HepG2 (cell line): Measurements from ENCODE around the gene B3GAT3. TPM values are rescaled to one million over a fixed set of nuclear protein-coding genes. Genes with fewer than 3 reads are reported as not detected.

Experiments used
- ATAC-seq: fragments of 200-7000 bp; cut with Tn5 transposase; 3 replicates; pipeline ENCODE4 v1.9.1; 2020; ENCODE audit warnings: mild to moderate bottlenecking, moderate library complexity
- BruUV-seq: library from RNA; stranded (reverse); fragments of 400-500 nt; replicated peaks from 2 replicates; lab custom pipeline; 2021; lab: Mats Ljungman, UMichigan
- CTCF ChIA-PET: fragments of 300-600 bp; formaldehyde crosslinking; extraction: SDS; loops from one replicate; lab custom pipeline; 2021; ENCODE audit warnings: low total read pairs, inconsistent platforms, low intra/inter-chr PET ratio; lab: Yijun Ruan, JAX
- POLR2A ChIA-PET: fragments of 350-600 bp; sonication (Branson Sonifier 250); formaldehyde crosslinking; loops from one replicate; lab custom pipeline; 2020; ENCODE audit warnings: antibody characterized with exemption, inconsistent platforms; lab: Yijun Ruan, JAX
- DNase-seq: peaks from one replicate; pipeline ENCODE4 v3.0.0-alpha.2; 2015; ENCODE audit warnings: low spot score
- FAIRE-seq: peaks from 3 replicates; lab custom pipeline; 2011; peaks lifted over from hg19 to GRCh38; lab: Jason Lieb, UNC
- H2AFZ ChIP-seq: one replicate; pipeline ENCODE4 v1.6.1; 2011; ENCODE audit warnings: low read length, inconsistent platforms
- H3K27ac ChIP-seq: fragments of 300-600 bp; 3 replicates; pipeline ENCODE4 v1.8.0; 2011; ENCODE audit warnings: mixed run types, mild to moderate bottlenecking, mixed read lengths, low read length, inconsistent platforms; ENCODE audit not compliant: insufficient read depth; ENCODE audit errors: extremely low read length
- H3K27me3 ChIP-seq, 2 experiments: fragments of 200-600 bp in 1 of 2; 2 replicates in 1 of 2; 3 replicates in 1 of 2; pipeline versions ENCODE4 v1.6.0 to v1.8.0; 2011; ENCODE audit warnings: low read length in 2 of 2, mild to moderate bottlenecking in 2 of 2, moderate library complexity in 2 of 2, inconsistent platforms in 1 of 2; ENCODE audit not compliant: insufficient read depth in 2 of 2, control insufficient read depth in 1 of 2
- H3K36me3 ChIP-seq, 2 experiments: fragments of 200-600 bp in 1 of 2; replicated peaks in 1 of 2; 2 replicates in 1 of 2; 3 replicates in 1 of 2; pipeline versions ENCODE4 v1.5.1 to v1.8.0; 2011; ENCODE audit warnings: low read length in 2 of 2, inconsistent platforms in 1 of 2; ENCODE audit not compliant: insufficient read depth in 2 of 2, control insufficient read depth in 1 of 2
- H3K4me1 ChIP-seq: 2 replicates; pipeline ENCODE4 v1.5.1; 2012; ENCODE audit warnings: low read length, inconsistent platforms; ENCODE audit not compliant: insufficient read depth
- H3K4me2 ChIP-seq: 2 replicates; pipeline ENCODE4 v1.6.0; 2011; ENCODE audit warnings: low read depth, low read length, inconsistent platforms
- H3K4me3 ChIP-seq, 3 experiments: fragments of 200-600 bp in 1 of 3; sonication (generic), shearing (Covaris generic) in 1 of 3; replicated peaks in 1 of 3; 2 replicates each; pipeline ENCODE4 v1.5.1; 2011 to 2016; ENCODE audit warnings: low read length in 3 of 3, inconsistent platforms in 2 of 3, low read depth in 2 of 3, mild to moderate bottlenecking in 2 of 3, control low read depth in 1 of 3, mixed read lengths in 1 of 3; ENCODE audit not compliant: insufficient read depth in 1 of 3
- H3K79me2 ChIP-seq: one replicate; pipeline ENCODE4 v1.6.1; 2011; ENCODE audit warnings: low read length, inconsistent platforms; ENCODE audit not compliant: insufficient read depth
- H3K9ac ChIP-seq: 2 replicates; pipeline ENCODE4 v1.6.0; 2011; ENCODE audit warnings: mild to moderate bottlenecking, low read depth, low read length, inconsistent platforms; ENCODE audit not compliant: insufficient read depth
- H3K9me3 ChIP-seq: 2 replicates; pipeline ENCODE4 v1.5.1; 2012; ENCODE audit warnings: mild to moderate bottlenecking, low read length
- H4K20me1 ChIP-seq: 2 replicates; pipeline ENCODE4 v1.6.0; 2011; ENCODE audit warnings: inconsistent platforms, mild to moderate bottlenecking, low read length, moderate library complexity; ENCODE audit not compliant: insufficient read depth
- NFAT5 ChIP-seq: sonication (generic); formaldehyde crosslinking; IDR thresholded peaks from 2 replicates; pipeline ENCODE4 v1.4.0; 2020; ENCODE audit warnings: missing genetic modification reagents
- REL ChIP-seq: sonication (generic); formaldehyde crosslinking; conservative IDR thresholded peaks from 2 replicates; pipeline ENCODE4 v1.8.0; 2022; ENCODE audit warnings: mild to moderate bottlenecking, missing genetic modification reagents, moderate library complexity
- SATB2 ChIP-seq: sonication (generic); formaldehyde crosslinking; IDR thresholded peaks from 2 replicates; pipeline ENCODE4 v1.5.0; 2020; ENCODE audit warnings: missing genetic modification reagents
- SMARCC2 ChIP-seq: fragments of 450-650 bp; IDR thresholded peaks from 2 replicates; pipeline ENCODE4 v1.6.1; 2017; ENCODE audit warnings: antibody characterized with exemption, mild to moderate bottlenecking
- ZMAT3 ChIP-seq: sonication (generic); formaldehyde crosslinking; conservative IDR thresholded peaks from 2 replicates; pipeline ENCODE4 v1.7.0; 2021; ENCODE audit warnings: missing genetic modification reagents
- ZNF17 ChIP-seq: sonication (generic); formaldehyde crosslinking; IDR thresholded peaks from 2 replicates; pipeline ENCODE4 v1.5.0; 2020; ENCODE audit warnings: mild to moderate bottlenecking, missing genetic modification reagents
- ZNF329 ChIP-seq: sonication (generic); formaldehyde crosslinking; IDR thresholded peaks from 2 replicates; pipeline ENCODE4 v1.9.0; 2021; ENCODE audit warnings: low read depth, mild to moderate bottlenecking, missing genetic modification reagents
- ZNF333 ChIP-seq: sonication (generic); formaldehyde crosslinking; IDR thresholded peaks from 2 replicates; pipeline ENCODE4 v1.4.0; 2020; ENCODE audit warnings: mild to moderate bottlenecking, missing genetic modification reagents, borderline replicate concordance
- ZNF572 ChIP-seq: sonication (generic); formaldehyde crosslinking; IDR thresholded peaks from 2 replicates; pipeline ENCODE4 v1.5.1; 2020; ENCODE audit warnings: mild to moderate bottlenecking, missing genetic modification reagents
- ZNF616 ChIP-seq: sonication (generic); formaldehyde crosslinking; IDR thresholded peaks from 2 replicates; pipeline ENCODE4 v1.5.0; 2020; ENCODE audit warnings: low read depth, mild to moderate bottlenecking, missing genetic modification reagents
- ZNF776 ChIP-seq: sonication (generic); formaldehyde crosslinking; IDR thresholded peaks from 2 replicates; pipeline ENCODE4 v1.4.0; 2020; ENCODE audit warnings: mild to moderate bottlenecking, missing genetic modification reagents
- ZNF879 ChIP-seq: sonication (generic); formaldehyde crosslinking; IDR thresholded peaks from 2 replicates; pipeline ENCODE4 v1.8.1; 2023; ENCODE audit warnings: missing genetic modification reagents
- WGBS: methylation state at CpG from one replicate; pipeline ENCODE4 v1.1.6; 2017; ENCODE audit warnings: low lambda C conversion rate; 5-methylcytosine and 5-hydroxymethylcytosine counted together
- in situ Hi-C: cut with HindIII; loops from 2 replicates; pipeline ENCODE4 v1.10.0; 2017; ENCODE audit warnings: low pct_unique_long_range_greater_than_20kb; ENCODE audit not compliant: extremely low pct_ligation_motif_present
- intact Hi-C: fragments of 100-400 bp; cut with micrococcal nuclease; formaldehyde crosslinking; loops from one replicate; pipeline ENCODE4 v1.10.0; 2022; ENCODE audit not compliant: unreplicated experiment
- polyA plus RNA-seq, 8 experiments: library from polyadenylated mRNA; depleted of rRNA in 3 of 8; stranded (reverse) in 7 of 8; unstranded in 1 of 8; fragments of >200 nt; fragmentation: Illumina TruSeq in 4 of 8; extraction: Trizol in 4 of 8; gene quantifications; 2 replicates each; pipeline versions ENCODE4 v1.2.1 to v1.2.3, GENCODE V29; 2011 to 2016; ENCODE audit warnings: low read depth in 4 of 8, missing spikeins in 1 of 8, mixed read lengths in 1 of 8; ENCODE audit not compliant: insufficient read depth in 1 of 8
- total RNA-seq, 5 experiments: library from RNA; depleted of rRNA; stranded (reverse); fragments of >200 nt; fragmentation: Illumina TruSeq; extraction: Trizol; gene quantifications; 2 replicates each; pipeline ENCODE4 v1.2.3, GENCODE V29; 2016; ENCODE audit warnings: low read depth in 1 of 5
- TF ChIP-seq, protein P1 (sequence below): sonication (generic); formaldehyde crosslinking; IDR thresholded peaks from 2 replicates; pipeline ENCODE4 v1.8.1; 2023; ENCODE audit warnings: missing genetic modification reagents, mild to moderate bottlenecking, borderline replicate concordance
- TF ChIP-seq, protein P2 (sequence below): sonication (generic); formaldehyde crosslinking; IDR thresholded peaks from 2 replicates; pipeline ENCODE4 v1.5.1; 2020; ENCODE audit warnings: mild to moderate bottlenecking, missing genetic modification reagents, moderate library complexity
- TF ChIP-seq, protein P3 (sequence below): sonication (generic); formaldehyde crosslinking; IDR thresholded peaks from 2 replicates; pipeline ENCODE4 v1.4.0; 2020; ENCODE audit warnings: mild to moderate bottlenecking, missing genetic modification reagents

Gene B3GAT3
- total and polyA plus RNA-seq, 2 of the 13 experiments (the other 11 are each of a cell fraction or from before 2014, with no cell fraction given) = 21.3 to 26.1 TPM

GRCh38 chr11:62601122-62601371, 20.7 kb downstream of the B3GAT3 start:
- ATAC-seq = peak; percentile 39
- FAIRE-seq = no peak
- peaks cover 39% of the 10 kb centered on the region for H3K4me1 ChIP-seq
- BruUV-seq = no TSS peak
- intact Hi-C loops = no loop called here
- H3K79me2 ChIP-seq = peaks cover 33% of the 10 kb centered on the region
- peak overlapping the region; percentile 99 for H3K9ac ChIP-seq
- 0% methylated on average over 1 of the region's 30 CpGs for WGBS
- peaks cover 12 to 26% of the 10 kb centered on the region in 2 experiments; a peak in 4 of 5 replicates for H3K36me3 ChIP-seq
- no peaks in the 10 kb centered on the region; a peak in 1 of 5 replicates for H3K27me3 ChIP-seq
- ChIA-PET POLR2A (interaction anchor here (1.0 to 3.8 kb wide), 21 partner anchors 9 to 280 kb away, joined by 3 to 137 read pairs (median 6); partner anchors contain the start of genes AHNAK, B3GAT3, C11orf98 and CSKMT), CTCF (no interaction called here)
- DNase-seq = no peak
- no peak overlapping the region for H2AFZ ChIP-seq
- no peaks in the 10 kb centered on the region for H3K9me3 ChIP-seq
- no peaks in the 10 kb centered on the region for H4K20me1 ChIP-seq
- peak overlapping the region; percentile 88 for H3K27ac ChIP-seq
- in situ Hi-C loops = no loop called here
- H3K4me3 ChIP-seq = peak overlapping the region; percentile 91 to 94 (median 94)
- peak overlapping the region; percentile 97 for H3K4me2 ChIP-seq
- TF ChIP-seq, protein P1, sequence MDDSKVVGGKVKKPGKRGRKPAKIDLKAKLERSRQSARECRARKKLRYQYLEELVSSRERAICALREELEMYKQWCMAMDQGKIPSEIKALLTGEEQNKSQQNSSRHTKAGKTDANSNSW = peak; percentile 65
- TF ChIP-seq SATB2 (peak; percentile 37; the same call in 1 of the 2 replicates), REL (peak; percentile 87; the same call in 1 of the 2 replicates), ZNF572 (no peak), SMARCC2 (no peak), NFAT5 (CRISPR knock-in tag) (peak; percentile 53; the same call in 1 of the 2 replicates), ZNF616 (CRISPR knock-in tag) (peak; percentile 27; the same call in 1 of the 2 replicates), ZNF17 (CRISPR knock-in tag) (0 out of 2 replicates have a peak, but pooled peaks have one; percentile 56), ZNF879 (CRISPR knock-in tag) (0 out of 2 replicates have a peak, but pooled peaks have one; percentile 93), ZNF329 (CRISPR knock-in tag) (no peak), ZMAT3 (CRISPR knock-in tag) (0 out of 2 replicates have a peak, but pooled peaks have one; percentile 49), ZNF333 (CRISPR knock-in tag) (0 out of 2 replicates have a peak, but pooled peaks have one; percentile 48), ZNF776 (CRISPR knock-in tag) (no peak)
- TF ChIP-seq, protein P2, sequence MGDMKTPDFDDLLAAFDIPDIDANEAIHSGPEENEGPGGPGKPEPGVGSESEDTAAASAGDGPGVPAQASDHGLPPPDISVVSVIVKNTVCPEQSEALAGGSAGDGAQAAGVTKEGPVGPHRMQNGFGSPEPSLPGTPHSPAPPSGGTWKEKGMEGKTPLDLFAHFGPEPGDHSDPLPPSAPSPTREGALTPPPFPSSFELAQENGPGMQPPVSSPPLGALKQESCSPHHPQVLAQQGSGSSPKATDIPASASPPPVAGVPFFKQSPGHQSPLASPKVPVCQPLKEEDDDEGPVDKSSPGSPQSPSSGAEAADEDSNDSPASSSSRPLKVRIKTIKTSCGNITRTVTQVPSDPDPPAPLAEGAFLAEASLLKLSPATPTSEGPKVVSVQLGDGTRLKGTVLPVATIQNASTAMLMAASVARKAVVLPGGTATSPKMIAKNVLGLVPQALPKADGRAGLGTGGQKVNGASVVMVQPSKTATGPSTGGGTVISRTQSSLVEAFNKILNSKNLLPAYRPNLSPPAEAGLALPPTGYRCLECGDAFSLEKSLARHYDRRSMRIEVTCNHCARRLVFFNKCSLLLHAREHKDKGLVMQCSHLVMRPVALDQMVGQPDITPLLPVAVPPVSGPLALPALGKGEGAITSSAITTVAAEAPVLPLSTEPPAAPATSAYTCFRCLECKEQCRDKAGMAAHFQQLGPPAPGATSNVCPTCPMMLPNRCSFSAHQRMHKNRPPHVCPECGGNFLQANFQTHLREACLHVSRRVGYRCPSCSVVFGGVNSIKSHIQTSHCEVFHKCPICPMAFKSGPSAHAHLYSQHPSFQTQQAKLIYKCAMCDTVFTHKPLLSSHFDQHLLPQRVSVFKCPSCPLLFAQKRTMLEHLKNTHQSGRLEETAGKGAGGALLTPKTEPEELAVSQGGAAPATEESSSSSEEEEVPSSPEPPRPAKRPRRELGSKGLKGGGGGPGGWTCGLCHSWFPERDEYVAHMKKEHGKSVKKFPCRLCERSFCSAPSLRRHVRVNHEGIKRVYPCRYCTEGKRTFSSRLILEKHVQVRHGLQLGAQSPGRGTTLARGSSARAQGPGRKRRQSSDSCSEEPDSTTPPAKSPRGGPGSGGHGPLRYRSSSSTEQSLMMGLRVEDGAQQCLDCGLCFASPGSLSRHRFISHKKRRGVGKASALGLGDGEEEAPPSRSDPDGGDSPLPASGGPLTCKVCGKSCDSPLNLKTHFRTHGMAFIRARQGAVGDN (CRISPR knock-in tag) = peak; percentile 92; the same call in 1 of the 2 replicates
- TF ChIP-seq, protein P3, sequence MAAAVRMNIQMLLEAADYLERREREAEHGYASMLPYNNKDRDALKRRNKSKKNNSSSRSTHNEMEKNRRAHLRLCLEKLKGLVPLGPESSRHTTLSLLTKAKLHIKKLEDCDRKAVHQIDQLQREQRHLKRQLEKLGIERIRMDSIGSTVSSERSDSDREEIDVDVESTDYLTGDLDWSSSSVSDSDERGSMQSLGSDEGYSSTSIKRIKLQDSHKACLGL = peak; percentile 92
